ENCODE results near the gene PDCD1. TPM values are rescaled to one million over a fixed set of nuclear protein-coding genes. Genes with fewer than 3 reads are reported as not detected.

The PDCD1 gene
- total and polyA plus RNA-seq, 2 of the 8 experiments (the other 6 are each of a cell fraction or from before 2014, with no cell fraction given), result 0.48 to 1.1 TPM

- H4K5ac ChIP-seq (ENCODE audit: insufficient read length, low read depth, low read length), result no peak overlapping the region
- H3K23ac ChIP-seq (ENCODE audit: insufficient read length), result no peak overlapping the region
- H3K9me3 ChIP-seq (ENCODE audit: insufficient read depth in 2 of 2, low read depth in 1 of 2, low read length in 1 of 2), result peaks cover 7 to 18% of the 10 kb centered on the region in 2 experiments; a peak in 3 of 4 replicates
- DNase-seq (ENCODE audit: low read depth in 1 of 2, low spot score in 2 of 2), result no peak
- no peak overlapping the region for H3K27ac ChIP-seq (ENCODE audit: low read depth, low read length)
- no peak overlapping the region for H3K14ac ChIP-seq (ENCODE audit: insufficient read length)
- H3K4me3 ChIP-seq (ENCODE audit: extremely low read depth in 1 of 4, insufficient read depth in 2 of 4, low read depth in 3 of 4, low read length in 4 of 4), result no peak overlapping the region
- no peak overlapping the region for H4K91ac ChIP-seq (replicated peaks; ENCODE audit: insufficient read length, low read length)
- no peaks in the 10 kb centered on the region for H3K23me2 ChIP-seq (ENCODE audit: low read depth, low read length)
- no peaks in the 10 kb centered on the region for H3K79me2 ChIP-seq (ENCODE audit: control insufficient read depth in 1 of 2, insufficient read depth in 2 of 2, low read length in 2 of 2)
- H3K9ac ChIP-seq (replicated peaks in 1 of 4; ENCODE audit: extremely low read depth in 1 of 4, low read depth in 3 of 4, low read length in 3 of 4), result no peak overlapping the region
- no peak overlapping the region for H2BK12ac ChIP-seq (ENCODE audit: low read depth, low read length)
- H2BK20ac ChIP-seq (ENCODE audit: low read length), result no peak overlapping the region
- no peak overlapping the region for H2BK5ac ChIP-seq (ENCODE audit: low read depth, low read length)
- POLR2A ChIA-PET (ENCODE audit: partially characterized antibody), result no interaction called here
- no peaks in the 10 kb centered on the region for H4K20me1 ChIP-seq (replicated peaks in 1 of 2; ENCODE audit: control insufficient read depth in 1 of 2, insufficient read depth in 2 of 2, low read length in 2 of 2)
- no peak overlapping the region for H3K4ac ChIP-seq (replicated peaks; ENCODE audit: insufficient read length, low read depth, low read length)
- no peak overlapping the region for H2AFZ ChIP-seq (ENCODE audit: low read length)
- H2AK5ac ChIP-seq (ENCODE audit: low read depth, low read length), result no peak overlapping the region
- no peak overlapping the region for H3K56ac ChIP-seq (replicated peaks; ENCODE audit: insufficient read length, low read depth, low read length)
- no peak overlapping the region for H3K4me2 ChIP-seq (ENCODE audit: insufficient read depth in 1 of 2, low read depth in 2 of 2, low read length in 2 of 2)
- WGBS, 2 experiments (ENCODE audit: extremely low coverage in 1 of 2, insufficient coverage in 1 of 2, insufficient read length in 1 of 2, insufficient replicate concordance in 2 of 2, low coverage in 1 of 2, low lambda C conversion rate in 2 of 2, missing lambda C conversion rate in 1 of 2), result 91% methylated on average over 7 of the region's 17 CpGs; no CpG with 5 or more reads in 1 of the 2 experiments
- no peaks in the 10 kb centered on the region for H3K79me1 ChIP-seq (ENCODE audit: low read depth, low read length)
- CTCF ChIA-PET (ENCODE audit: partially characterized antibody), result interaction anchor here (1.3 kb wide), 1 partner anchor 142 kb away, joined by 3 read pairs; no protein-coding TSS in a partner anchor
- H4K8ac ChIP-seq (ENCODE audit: extremely low read depth, insufficient read depth, low read length), result no peak overlapping the region
- no peak for FAIRE-seq
- no peak overlapping the region for H2BK120ac ChIP-seq (replicated peaks; ENCODE audit: low read depth, low read length)
- H3K4me1 ChIP-seq (replicated peaks in 1 of 4; ENCODE audit: control insufficient read depth in 3 of 4, insufficient read depth in 4 of 4, low read length in 3 of 4), result no peaks in the 10 kb centered on the region; a peak in 1 of 7 replicates
- TF ChIP-seq SUZ12 (IDR thresholded peaks at IDR 0.05; ENCODE audit: low read length), result no peak
- H3K36me3 ChIP-seq (ENCODE audit: control insufficient read depth in 2 of 4, insufficient read depth in 4 of 4, low read length in 3 of 4), result no peaks in the 10 kb centered on the region
- H3K18ac ChIP-seq (ENCODE audit: extremely low read depth, low read length), result no peak overlapping the region
- no peak overlapping the region for H2BK15ac ChIP-seq (ENCODE audit: low read length)
- no peaks in the 10 kb centered on the region for H3K27me3 ChIP-seq (replicated peaks in 1 of 4; ENCODE audit: control insufficient read depth in 3 of 4, extremely low read depth in 1 of 4, insufficient read depth in 3 of 4, low read length in 3 of 4)
Measured at GRCh38 chr2:241874277-241874925, 15.7 kb upstream of the PDCD1 start.

Measured in H1 (cell line).